ENCODE results near the gene RELN. TPM values are rescaled to one million over a fixed set of nuclear protein-coding genes. Genes with fewer than 3 reads are reported as not detected.

RELN gene
- total RNA-seq, 2 experiments from 2014 or later, result not detected

DNA sequence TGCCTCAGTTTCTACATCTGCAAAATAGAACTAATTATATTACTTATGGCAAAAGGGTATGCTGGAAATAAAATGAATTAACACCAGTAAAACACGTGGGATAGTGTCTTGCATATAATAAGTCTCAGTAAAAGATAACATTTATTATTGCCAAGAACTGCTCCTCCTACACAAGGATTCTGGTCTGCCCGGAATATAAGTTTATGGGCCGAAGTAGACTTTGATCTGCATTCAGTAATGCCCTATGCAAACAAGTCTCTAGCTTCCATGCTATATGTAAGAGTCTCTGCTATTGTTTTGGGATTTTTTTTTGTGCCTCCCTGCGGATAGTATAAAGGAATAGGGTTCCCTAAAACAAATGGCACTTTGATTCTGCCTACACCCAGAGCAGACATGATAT, 417.9 kb downstream of the RELN start:
- no peak for DNase-seq
- Mint-ChIP-seq H3K36me3 (no peaks in the 10 kb centered on the region), H3K4me1 (no peaks in the 10 kb centered on the region), H3K27ac (no peak overlapping the region), H3K4me3 (no peak overlapping the region), H3K9me3 (no peaks in the 10 kb centered on the region), H3K27me3 (peaks cover 7% of the 10 kb centered on the region)
- ATAC-seq (ENCODE audit: low read depth), result no peak
- POLR2A ChIA-PET, result no interaction called here

DNA sequence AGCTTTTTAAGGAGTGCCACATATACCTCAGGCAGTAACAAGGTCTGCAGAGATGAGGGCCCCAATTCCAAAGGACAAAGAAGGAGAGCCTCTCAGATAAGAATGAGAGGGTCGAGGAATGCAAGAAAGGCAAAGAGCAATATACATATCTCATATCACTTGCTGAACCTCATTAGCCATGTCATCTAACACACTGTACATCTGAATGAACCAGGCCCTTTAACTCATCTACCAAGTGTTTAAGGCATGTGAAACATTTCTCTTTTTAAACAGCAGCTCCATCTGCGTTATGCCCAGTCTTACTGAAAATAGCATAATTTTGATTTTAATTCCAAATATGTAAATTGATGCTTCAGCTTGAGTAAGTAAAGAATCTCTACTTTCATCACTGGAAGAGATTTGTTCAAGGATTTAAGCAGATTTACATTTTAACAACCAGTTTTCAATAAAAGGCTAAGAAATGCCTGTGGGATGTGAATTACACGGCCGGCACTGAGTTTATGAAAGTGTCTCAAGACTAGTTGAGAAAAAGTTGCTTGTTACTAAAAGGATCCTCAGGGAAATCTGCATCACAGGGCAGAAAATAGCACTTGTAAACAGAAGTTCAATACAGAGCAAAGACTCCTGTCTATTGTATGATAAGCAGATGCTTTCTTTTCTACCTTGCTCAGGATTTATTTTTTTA, 419.7 kb downstream of the RELN start:
- Mint-ChIP-seq H3K4me3 (no peak overlapping the region), H3K4me1 (no peaks in the 10 kb centered on the region), H3K9me3 (no peaks in the 10 kb centered on the region), H3K36me3 (no peaks in the 10 kb centered on the region), H3K27me3 (peaks cover 5% of the 10 kb centered on the region), H3K27ac (no peak overlapping the region)
- no peak for ATAC-seq (ENCODE audit: low read depth)
- no peak for DNase-seq
- POLR2A ChIA-PET, result no interaction called here

DNA sequence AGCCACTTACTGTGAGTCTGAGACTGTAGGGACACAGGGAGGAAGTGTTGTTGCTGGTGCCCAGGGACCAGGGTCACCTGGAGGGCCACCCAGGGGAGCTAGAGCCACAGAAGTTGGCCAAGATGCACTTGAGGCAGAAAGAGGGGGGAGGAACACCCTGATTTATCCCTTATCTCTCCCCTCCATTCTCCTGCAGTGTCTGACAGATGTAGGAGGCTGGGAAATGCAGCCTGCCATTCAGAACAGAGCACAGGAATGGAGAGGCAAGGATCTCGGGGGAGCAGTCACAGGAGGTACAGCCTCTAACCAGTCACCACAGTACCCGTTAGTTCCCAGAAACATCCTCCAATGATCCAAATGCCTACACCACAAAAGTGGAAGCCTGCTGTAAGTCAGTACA, 425.0 kb downstream of the RELN start:
- Mint-ChIP-seq H3K27me3 (peaks cover 8% of the 10 kb centered on the region), H3K4me3 (no peak overlapping the region), H3K9me3 (no peaks in the 10 kb centered on the region), H3K27ac (no peak overlapping the region), H3K4me1 (no peaks in the 10 kb centered on the region), H3K36me3 (no peaks in the 10 kb centered on the region)
- ATAC-seq (ENCODE audit: low read depth), result no peak
- DNase-seq, result no peak
- POLR2A ChIA-PET, result no interaction called here

DNA sequence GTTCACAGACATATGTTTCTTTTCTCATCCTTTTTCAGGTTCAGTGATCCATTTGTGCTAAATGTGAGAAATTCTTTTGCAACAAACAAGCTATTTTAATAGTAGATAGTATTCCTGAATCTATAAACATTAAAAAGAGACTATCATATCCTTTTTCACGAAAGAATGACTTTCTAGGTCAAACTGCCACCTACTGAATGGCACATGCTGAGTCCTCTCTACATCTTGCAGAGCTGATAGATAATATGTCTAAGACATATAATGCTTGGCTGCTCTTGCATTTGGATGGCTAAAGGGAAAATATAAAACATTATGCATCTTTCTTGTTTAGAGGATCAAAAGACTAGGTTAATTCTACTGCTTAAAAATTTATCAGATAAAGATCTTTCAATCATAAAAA, 429.3 kb downstream of the RELN start:
- ATAC-seq (ENCODE audit: low read depth) (no peak), DNase-seq (no peak)
- POLR2A ChIA-PET, result no interaction called here
- Mint-ChIP-seq H3K9me3 (no peaks in the 10 kb centered on the region), H3K36me3 (no peaks in the 10 kb centered on the region), H3K27me3 (peaks cover 9% of the 10 kb centered on the region), H3K4me3 (no peak overlapping the region), H3K27ac (no peak overlapping the region), H3K4me1 (no peaks in the 10 kb centered on the region)

DNA sequence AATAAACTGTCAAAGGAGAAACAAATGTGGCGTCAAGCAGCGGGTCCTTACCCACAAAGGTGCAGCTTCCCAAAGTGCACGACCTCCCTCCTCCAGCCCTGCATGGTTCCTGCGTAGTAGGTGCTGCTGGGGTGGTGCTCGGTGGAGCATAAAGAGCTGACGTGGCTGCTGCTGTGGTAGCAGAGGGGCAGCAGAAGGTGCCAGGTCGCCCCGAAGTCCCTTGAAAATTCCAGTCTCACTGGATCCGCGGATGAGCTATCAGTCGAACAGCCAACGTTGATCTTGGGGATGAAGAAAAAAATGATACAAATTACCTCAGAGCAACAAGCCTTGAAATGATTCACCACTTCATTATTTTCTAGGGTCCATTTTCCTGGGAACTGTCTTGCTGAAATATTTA, 438.4 kb downstream of the RELN start:
- H3K27me3 Mint-ChIP-seq, result peaks cover 2% of the 10 kb centered on the region
- H3K4me3 Mint-ChIP-seq, result no peak overlapping the region
- no peaks in the 10 kb centered on the region for H3K36me3 Mint-ChIP-seq
- no peaks in the 10 kb centered on the region for H3K4me1 Mint-ChIP-seq
- no peak overlapping the region for H3K27ac Mint-ChIP-seq
- DNase-seq, result no peak
- ATAC-seq (ENCODE audit: low read depth), result no peak
- POLR2A ChIA-PET, result no interaction called here
- no peaks in the 10 kb centered on the region for H3K9me3 Mint-ChIP-seq

DNA sequence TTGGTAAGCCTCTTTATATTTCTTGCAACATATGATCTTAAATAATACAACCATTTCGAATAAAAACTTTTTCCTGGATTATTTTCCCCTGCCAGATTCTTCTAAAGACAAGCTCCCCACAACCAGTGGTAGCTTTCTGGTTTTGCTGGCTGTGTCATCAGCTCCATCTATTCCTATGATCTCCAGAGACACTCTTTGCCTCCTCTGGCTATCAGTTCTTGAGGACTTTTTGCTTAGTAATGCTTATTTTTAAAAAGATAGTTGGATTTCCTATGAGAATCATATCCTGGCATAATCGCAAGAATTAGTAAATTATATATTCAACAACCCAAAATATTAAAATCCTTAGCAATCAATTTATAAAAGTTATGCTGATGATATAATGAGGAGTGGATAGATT, 439.7 kb downstream of the RELN start:
- POLR2A ChIA-PET, result no interaction called here
- no peak for DNase-seq
- no peaks in the 10 kb centered on the region for H3K36me3 Mint-ChIP-seq
- no peak for ATAC-seq (ENCODE audit: low read depth)
- H3K27ac Mint-ChIP-seq, result no peak overlapping the region
- no peak overlapping the region for H3K4me3 Mint-ChIP-seq
- H3K9me3 Mint-ChIP-seq, result no peaks in the 10 kb centered on the region
- no peaks in the 10 kb centered on the region for H3K4me1 Mint-ChIP-seq
- H3K27me3 Mint-ChIP-seq, result peaks cover 11% of the 10 kb centered on the region

DNA sequence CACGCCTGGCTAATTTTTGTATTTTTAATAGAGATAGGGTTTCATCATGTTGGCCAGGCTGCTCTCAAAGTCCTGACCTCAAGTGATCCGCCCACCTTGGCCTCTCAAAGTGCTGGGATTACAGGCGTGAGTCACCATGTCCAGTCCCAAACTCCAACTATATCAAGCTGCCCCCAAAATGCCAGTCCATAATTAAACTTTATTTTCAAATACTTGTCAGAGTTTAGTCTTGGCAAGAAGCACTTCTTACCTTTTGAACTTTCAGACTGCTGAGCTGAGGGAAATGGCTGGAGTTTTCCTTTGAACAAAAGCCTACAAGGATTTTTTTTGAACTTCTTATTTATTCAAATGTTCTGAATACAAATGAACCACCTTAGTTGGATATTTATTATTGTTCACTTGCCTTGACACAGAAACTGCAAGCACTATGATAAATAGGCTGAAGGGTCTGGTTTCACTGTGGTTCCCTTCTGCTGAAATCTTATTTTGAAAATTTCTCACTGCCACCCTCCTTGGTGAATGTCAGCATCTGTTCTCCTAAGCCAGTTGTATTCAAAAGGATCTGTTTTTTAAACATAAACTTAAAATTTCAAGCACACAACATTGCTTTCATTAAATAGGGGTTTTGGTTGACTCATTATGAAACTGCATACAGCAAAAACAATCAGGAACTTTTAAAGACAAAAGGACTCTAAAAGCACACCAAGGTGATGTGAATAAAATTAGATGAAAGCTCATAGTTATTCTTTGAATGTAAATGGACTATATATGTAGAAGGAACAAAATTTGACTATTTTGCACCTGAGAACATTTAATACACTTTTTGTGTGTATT, 441.8 kb downstream of the RELN start:
- Mint-ChIP-seq H3K4me1 (no peaks in the 10 kb centered on the region), H3K27me3 (peaks cover 11% of the 10 kb centered on the region), H3K27ac (no peak overlapping the region), H3K36me3 (no peaks in the 10 kb centered on the region), H3K9me3 (no peaks in the 10 kb centered on the region), H3K4me3 (no peak overlapping the region)
- ATAC-seq (ENCODE audit: low read depth) (no peak), DNase-seq (no peak)
- POLR2A ChIA-PET, result no interaction called here

DNA sequence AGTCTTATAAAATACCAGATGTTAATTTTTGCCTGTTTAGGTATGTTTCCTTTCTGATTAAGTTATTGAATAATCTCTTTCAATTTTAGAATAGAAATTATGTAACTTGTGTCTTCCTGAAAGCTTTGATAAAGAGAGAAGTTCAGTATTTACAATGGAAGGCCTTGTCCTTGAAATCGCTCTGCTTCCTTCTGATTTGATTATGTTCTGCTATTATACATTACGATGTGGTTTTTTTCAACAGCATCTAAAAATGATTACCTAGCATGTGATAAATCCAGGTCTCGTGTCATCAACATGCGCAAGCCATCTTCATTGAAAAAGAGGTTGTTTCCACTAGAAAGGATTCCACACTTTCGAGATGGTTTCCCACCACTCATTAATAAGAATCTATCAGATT, 447.0 kb downstream of the RELN start:
- no peak for ATAC-seq (ENCODE audit: low read depth)
- POLR2A ChIA-PET, result no interaction called here
- Mint-ChIP-seq H3K27me3 (peaks cover 12% of the 10 kb centered on the region), H3K4me3 (no peak overlapping the region), H3K27ac (no peak overlapping the region), H3K36me3 (no peaks in the 10 kb centered on the region), H3K4me1 (no peaks in the 10 kb centered on the region), H3K9me3 (no peaks in the 10 kb centered on the region)
- no peak for DNase-seq

DNA sequence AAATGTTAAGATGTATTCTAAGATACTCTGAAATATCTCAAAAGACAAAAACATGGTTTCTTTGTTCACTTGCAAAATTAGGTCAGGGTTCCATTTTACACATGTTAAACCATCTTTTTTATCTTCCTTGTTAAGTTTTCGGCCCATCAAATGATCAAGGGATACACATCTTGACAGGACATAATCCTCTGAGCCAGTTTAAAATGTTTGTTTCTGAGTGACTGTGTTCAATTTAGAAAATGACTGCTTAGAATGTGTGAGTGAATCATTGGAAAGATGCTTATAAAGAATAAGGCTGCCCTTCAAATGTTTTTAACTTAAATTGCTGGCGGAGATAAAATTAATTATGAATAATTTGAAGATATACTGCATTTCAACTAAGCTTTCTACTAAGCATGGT, 447.5 kb downstream of the RELN start:
- no peak overlapping the region for H3K4me3 Mint-ChIP-seq
- POLR2A ChIA-PET, result no interaction called here
- no peaks in the 10 kb centered on the region for H3K4me1 Mint-ChIP-seq
- peaks cover 12% of the 10 kb centered on the region for H3K27me3 Mint-ChIP-seq
- H3K27ac Mint-ChIP-seq, result no peak overlapping the region
- H3K36me3 Mint-ChIP-seq, result no peaks in the 10 kb centered on the region
- ATAC-seq (ENCODE audit: low read depth) (no peak), DNase-seq (no peak)
- no peaks in the 10 kb centered on the region for H3K9me3 Mint-ChIP-seq

DNA sequence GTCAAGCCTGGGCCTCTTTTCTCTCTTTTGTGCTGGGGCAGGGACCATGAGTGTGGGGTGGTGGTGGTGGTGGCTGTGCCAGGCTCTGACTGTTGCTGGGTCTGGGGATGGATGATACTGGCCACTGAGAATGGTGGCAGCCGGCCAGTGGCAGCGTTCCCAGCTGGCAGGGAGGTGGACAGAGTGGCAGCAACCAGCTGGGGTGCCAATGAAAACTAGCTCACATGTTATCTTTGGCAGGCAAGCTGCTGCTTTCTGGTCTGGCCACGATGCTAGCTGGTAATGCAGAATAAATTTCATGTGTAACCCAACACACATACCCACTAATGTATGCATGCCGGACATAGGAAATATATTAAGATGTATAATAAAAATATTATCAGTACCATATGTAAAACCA, 448.4 kb downstream of the RELN start:
- H3K27ac Mint-ChIP-seq, result no peak overlapping the region
- DNase-seq (no peak), ATAC-seq (ENCODE audit: low read depth) (no peak)
- H3K4me1 Mint-ChIP-seq, result no peaks in the 10 kb centered on the region
- H3K27me3 Mint-ChIP-seq, result peaks cover 12% of the 10 kb centered on the region
- no peaks in the 10 kb centered on the region for H3K9me3 Mint-ChIP-seq
- H3K4me3 Mint-ChIP-seq, result no peak overlapping the region
- H3K36me3 Mint-ChIP-seq, result no peaks in the 10 kb centered on the region
- POLR2A ChIA-PET, result no interaction called here

DNA sequence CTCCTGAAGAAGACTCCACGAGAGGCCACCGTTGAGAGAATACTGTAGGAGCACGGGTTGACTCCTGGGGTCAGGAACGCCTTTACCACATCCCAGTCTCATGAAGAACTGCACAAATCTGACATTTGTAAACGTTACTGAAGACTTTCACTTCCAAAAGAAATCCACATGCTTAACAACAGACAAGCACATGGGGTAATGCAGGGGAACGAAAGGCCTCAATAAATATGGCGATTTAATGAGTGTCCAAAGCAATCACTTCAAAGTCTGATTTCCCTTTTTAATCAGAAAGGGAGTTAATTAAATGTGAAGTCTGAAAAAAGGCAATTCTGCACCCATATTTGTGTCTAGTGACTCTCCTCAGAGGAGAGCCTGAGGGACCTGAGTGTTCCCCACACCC, 449.1 kb downstream of the RELN start:
- no peak overlapping the region for H3K27ac Mint-ChIP-seq
- no peaks in the 10 kb centered on the region for H3K4me1 Mint-ChIP-seq
- H3K9me3 Mint-ChIP-seq, result no peaks in the 10 kb centered on the region
- ATAC-seq (ENCODE audit: low read depth) (no peak), DNase-seq (no peak)
- no peaks in the 10 kb centered on the region for H3K36me3 Mint-ChIP-seq
- POLR2A ChIA-PET, result no interaction called here
- H3K4me3 Mint-ChIP-seq, result no peak overlapping the region
- H3K27me3 Mint-ChIP-seq, result peaks cover 6% of the 10 kb centered on the region

DNA sequence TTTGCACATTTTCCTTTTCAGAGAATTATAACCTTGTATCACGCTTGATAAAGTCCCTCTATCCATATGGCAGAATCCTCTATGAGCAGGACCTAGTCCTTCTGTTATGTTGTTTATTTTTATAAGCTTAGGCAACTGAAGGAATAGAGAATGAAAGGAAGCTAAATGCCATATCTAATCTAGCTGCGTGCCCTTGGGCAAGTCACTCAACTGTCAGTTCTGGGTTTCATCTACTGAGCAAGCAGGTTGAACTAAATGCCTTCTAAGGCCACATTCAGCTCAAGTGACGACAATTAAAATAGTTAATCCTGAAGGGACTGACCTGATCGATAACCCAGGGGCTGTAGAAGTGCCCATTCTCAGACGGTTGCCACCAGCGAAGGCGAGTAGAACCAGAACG, 449.6 kb downstream of the RELN start:
- Mint-ChIP-seq H3K27me3 (peaks cover 3% of the 10 kb centered on the region), H3K9me3 (no peaks in the 10 kb centered on the region), H3K4me1 (no peaks in the 10 kb centered on the region), H3K36me3 (no peaks in the 10 kb centered on the region), H3K4me3 (no peak overlapping the region), H3K27ac (no peak overlapping the region)
- ATAC-seq (ENCODE audit: low read depth), result no peak
- POLR2A ChIA-PET, result no interaction called here
- DNase-seq, result no peak

DNA sequence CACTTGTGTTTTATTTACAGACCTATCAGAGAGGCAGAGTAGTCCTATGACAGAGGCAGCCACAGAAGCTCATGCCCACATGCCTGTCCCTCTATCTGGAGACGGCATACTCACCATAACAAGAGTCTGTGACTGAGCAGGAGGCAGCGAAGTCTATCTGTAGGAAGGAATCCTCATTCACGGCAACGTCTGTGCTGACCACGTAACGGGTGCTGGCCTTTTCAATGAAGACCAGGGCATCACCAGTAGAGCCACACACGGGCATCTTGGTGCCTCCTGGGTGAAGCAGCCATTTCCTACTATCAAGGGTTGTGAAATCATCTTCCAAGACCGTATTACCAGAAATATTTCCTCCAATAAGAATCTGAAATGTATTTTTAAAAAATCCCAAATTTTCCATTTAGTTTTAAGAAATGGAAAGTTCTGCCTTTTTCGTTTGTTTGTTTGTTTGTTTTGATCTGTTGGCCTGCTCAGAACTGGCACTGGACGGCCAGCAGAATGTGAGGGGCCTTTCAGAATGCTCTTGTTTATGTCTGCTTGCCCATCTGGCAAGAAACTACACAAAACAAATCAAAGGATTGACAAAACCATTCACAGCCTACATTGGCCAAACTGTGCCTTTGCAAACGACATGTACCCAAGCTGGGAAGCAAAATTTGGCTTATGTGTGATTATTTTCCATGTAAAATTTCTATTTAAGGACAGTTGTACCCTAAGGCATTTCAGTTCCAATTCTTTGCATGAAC, 450.3 kb downstream of the RELN start:
- Mint-ChIP-seq H3K4me1 (no peaks in the 10 kb centered on the region), H3K27ac (no peak overlapping the region), H3K27me3 (peaks cover 3% of the 10 kb centered on the region), H3K9me3 (no peaks in the 10 kb centered on the region), H3K36me3 (no peaks in the 10 kb centered on the region), H3K4me3 (no peak overlapping the region)
- ATAC-seq (ENCODE audit: low read depth), result no peak
- POLR2A ChIA-PET, result no interaction called here
- DNase-seq, result no peak

DNA sequence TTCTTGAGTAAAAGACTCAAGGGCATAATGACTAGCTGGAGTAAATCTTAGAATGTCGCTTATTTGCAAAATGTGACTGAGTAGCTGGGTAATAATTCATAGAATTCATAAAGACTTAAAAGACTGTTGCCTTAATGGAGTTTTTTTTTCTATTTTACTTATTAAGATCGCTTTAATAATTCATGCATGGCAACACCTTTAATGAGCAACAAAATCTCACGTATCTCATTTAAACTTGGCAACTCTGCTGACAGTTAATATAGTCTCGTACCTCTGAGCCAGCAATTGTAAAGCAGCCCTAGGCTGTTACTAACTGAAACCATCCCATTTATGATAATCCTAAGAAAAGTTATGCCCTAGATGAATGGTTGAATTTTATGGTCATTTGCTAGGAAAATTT, 455.7 kb downstream of the RELN start:
- Mint-ChIP-seq H3K9me3 (no peaks in the 10 kb centered on the region), H3K4me3 (no peak overlapping the region), H3K27me3 (no peaks in the 10 kb centered on the region), H3K36me3 (no peaks in the 10 kb centered on the region), H3K4me1 (no peaks in the 10 kb centered on the region), H3K27ac (no peak overlapping the region)
- DNase-seq, result no peak
- no peak for ATAC-seq (ENCODE audit: low read depth)
- POLR2A ChIA-PET, result no interaction called here

Data from activated naive CD8-positive, alpha-beta T cell treated with anti-CD3 and anti-CD28 coated beads, Interleukin-2, amount 10 ng/mL, durations not matched to agents 7 days and 5 days (primary cell).